Right hindlimb (tissue), 1 donor: ENCODE results near the gene SCN2A.
A peak's percentile ranks its signal among the peaks of the same experiment; 100 is the strongest.

Experiments
- DNase-seq: peaks from one replicate; pipeline ENCODE4 v3.0.0-alpha.2; 2018

The SCN2A gene

GRCh38 chr2:165427686-165428085 lies 188.5 kb downstream of the SCN2A start:
- no peak for DNase-seq

GRCh38 chr2:165428926-165429325 lies 189.7 kb downstream of the SCN2A start:
- no peak for DNase-seq

DNA sequence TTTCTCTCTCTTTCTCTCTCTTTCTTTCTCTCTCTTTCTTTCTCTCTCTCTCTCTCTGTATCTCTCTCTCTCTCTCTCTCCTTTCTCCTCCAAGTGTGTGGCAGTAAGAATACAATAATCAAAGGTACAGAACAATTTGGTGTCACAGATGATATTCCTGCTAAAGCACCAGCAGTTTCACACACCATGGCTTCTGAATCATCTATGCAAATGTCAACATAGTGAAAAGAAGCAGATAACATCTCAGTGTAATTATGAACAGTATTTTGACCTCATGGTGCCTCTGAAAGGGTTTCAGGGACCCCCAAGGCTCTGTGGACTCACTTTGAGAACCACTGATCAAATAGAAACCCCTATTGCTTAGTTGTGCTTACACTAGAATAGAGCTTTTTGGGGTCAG lies 191.8 kb downstream of the SCN2A start:
- no peak for DNase-seq

GRCh38 chr2:165432234-165432966 lies 193.2 kb downstream of the SCN2A start:
- DNase-seq = no peak

- no peak for DNase-seq
Observed at GRCh38 chr2:165434865-165435496, 195.8 kb downstream of the SCN2A start.

DNA sequence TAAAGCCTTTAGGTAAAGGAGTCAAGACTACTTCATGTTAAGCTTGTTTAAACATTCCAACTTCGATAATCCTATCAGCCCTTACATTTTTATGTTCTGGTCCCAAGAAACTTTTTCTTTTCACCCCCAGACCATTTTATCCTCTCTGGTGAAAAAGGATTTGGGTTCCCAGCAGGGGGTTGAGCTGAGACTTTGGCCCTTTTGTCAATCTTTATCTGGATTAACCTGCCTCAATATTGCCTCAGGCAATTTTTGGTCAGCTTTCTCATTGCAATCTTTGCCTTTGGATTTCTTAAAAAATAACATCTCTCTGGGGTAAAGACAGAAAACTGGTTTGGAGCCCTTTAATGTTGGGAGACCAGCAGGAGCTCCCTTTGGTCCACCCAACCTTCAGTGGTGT lies 196.4 kb downstream of the SCN2A start:
- DNase-seq = no peak

DNA sequence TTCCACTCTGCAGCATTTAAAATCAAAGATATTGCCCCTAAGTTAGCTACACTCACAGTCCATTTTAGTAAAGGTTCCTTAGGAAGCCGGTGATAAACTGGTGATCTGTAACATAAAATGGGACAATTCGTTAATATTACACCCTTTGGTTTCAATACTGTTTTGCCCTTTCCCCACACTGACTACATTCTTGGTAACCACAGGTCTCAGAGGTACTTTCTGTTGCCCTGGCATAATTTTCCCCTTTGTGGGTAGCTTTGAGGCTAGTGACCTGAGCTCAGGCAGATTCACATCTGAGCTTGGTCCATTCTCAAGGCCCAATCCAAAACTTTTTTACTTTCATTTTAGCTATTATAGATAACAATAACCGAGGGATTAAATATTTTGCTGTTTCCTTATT lies 197.3 kb downstream of the SCN2A start:
- no peak for DNase-seq

DNA sequence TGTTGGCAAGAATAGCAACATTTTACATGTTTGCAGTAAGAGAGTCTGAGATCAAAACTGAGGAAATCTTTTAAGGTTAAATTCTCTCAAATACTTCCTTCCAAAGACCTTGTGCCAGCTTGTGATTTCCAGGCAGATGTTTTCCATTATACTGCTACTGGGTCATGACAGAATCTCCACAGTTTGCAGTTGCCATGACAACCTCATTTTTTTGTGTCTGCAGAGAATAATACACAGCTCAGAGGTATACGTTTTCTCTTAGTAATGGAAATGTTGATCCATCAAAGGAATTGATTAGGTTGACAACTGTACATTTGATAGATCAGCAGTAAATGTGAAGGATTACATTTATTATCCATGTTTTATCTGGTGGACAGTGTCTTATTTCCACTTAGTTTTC lies 201.2 kb downstream of the SCN2A start:
- DNase-seq = peak; percentile 79
